ENCODE measurements around the gene METTL25. TPM values are rescaled to one million over a fixed set of nuclear protein-coding genes. Genes with fewer than 3 reads are reported as not detected.

The METTL25 gene
- total and polyA plus RNA-seq, 12 donors, result 2.0 to 17.4 (median 14.0) TPM

- TF ChIP-seq, protein P1, sequence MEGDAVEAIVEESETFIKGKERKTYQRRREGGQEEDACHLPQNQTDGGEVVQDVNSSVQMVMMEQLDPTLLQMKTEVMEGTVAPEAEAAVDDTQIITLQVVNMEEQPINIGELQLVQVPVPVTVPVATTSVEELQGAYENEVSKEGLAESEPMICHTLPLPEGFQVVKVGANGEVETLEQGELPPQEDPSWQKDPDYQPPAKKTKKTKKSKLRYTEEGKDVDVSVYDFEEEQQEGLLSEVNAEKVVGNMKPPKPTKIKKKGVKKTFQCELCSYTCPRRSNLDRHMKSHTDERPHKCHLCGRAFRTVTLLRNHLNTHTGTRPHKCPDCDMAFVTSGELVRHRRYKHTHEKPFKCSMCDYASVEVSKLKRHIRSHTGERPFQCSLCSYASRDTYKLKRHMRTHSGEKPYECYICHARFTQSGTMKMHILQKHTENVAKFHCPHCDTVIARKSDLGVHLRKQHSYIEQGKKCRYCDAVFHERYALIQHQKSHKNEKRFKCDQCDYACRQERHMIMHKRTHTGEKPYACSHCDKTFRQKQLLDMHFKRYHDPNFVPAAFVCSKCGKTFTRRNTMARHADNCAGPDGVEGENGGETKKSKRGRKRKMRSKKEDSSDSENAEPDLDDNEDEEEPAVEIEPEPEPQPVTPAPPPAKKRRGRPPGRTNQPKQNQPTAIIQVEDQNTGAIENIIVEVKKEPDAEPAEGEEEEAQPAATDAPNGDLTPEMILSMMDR (IDR thresholded peaks at IDR 0.05), result no peak
- Histone ChIP-seq H3K27me3 (no peaks in the 10 kb centered on the region), H3K36me3 (peaks cover 0 to 18% (median 0%) of the 10 kb centered on the region in 9 donors), H3K4me1 (no peaks in the 10 kb centered on the region), H3K4me3 (no peak overlapping the region), H3K9me3 (peaks cover 0 to 34% (median 10%) of the 10 kb centered on the region in 11 donors), H3K27ac (no peak overlapping the region)
- intact Hi-C loops (cut with DNase I), result no loop called here
- 92 to 98% methylated on average over 2 of the region's 2 CpGs for WGBS, 2 donors
- ATAC-seq (no peak), DNase-seq (no peak)
Observed at GRCh38 chr12:82481954-82482353, 123.6 kb downstream of the METTL25 start.

- Histone ChIP-seq H3K36me3 (no peaks in the 10 kb centered on the region), H3K27ac (no peak overlapping the region), H3K9me3 (peaks cover 0 to 46% (median 10%) of the 10 kb centered on the region in 11 donors), H3K4me3 (no peak overlapping the region), H3K27me3 (no peaks in the 10 kb centered on the region), H3K4me1 (no peaks in the 10 kb centered on the region)
- DNase-seq, result no peak
- TF ChIP-seq, protein P1 (IDR thresholded peaks at IDR 0.05), result no peak
- 82 to 92% methylated on average over 2 of the region's 2 CpGs for WGBS, 2 donors
- intact Hi-C loops (cut with DNase I), result no loop called here
- ATAC-seq, result no peak
Observed at GRCh38 chr12:82486524-82487235, 128.4 kb downstream of the METTL25 start.

- no peaks in the 10 kb centered on the region for H3K4me1 ChIP-seq
- TF ChIP-seq, protein P1 (IDR thresholded peaks at IDR 0.05), result no peak
- WGBS, 2 donors, result 54 to 57% methylated on average over 4 of the region's 4 CpGs
- no peak for ATAC-seq
- no peak overlapping the region for H3K4me3 ChIP-seq
- intact Hi-C loops (cut with DNase I), result no loop called here
- H3K27ac ChIP-seq, result no peak overlapping the region
- H3K9me3 ChIP-seq, result no peaks in the 10 kb centered on the region
- DNase-seq, result no peak
- no peaks in the 10 kb centered on the region for H3K27me3 ChIP-seq
- no peaks in the 10 kb centered on the region for H3K36me3 ChIP-seq
Observed at GRCh38 chr12:82504409-82504808, 146.1 kb downstream of the METTL25 start.

GRCh38 chr12:82505150-82505549, 146.8 kb downstream of the METTL25 start:
- Histone ChIP-seq H3K9me3 (no peaks in the 10 kb centered on the region), H3K27me3 (no peaks in the 10 kb centered on the region), H3K27ac (no peak overlapping the region), H3K4me3 (no peak overlapping the region), H3K4me1 (no peaks in the 10 kb centered on the region), H3K36me3 (no peaks in the 10 kb centered on the region)
- TF ChIP-seq, protein P1 (IDR thresholded peaks at IDR 0.05), result no peak
- 52 to 53% methylated on average over 3 of the region's 3 CpGs for WGBS, 2 donors
- DNase-seq (no peak), ATAC-seq (no peak)
- intact Hi-C loops (cut with DNase I), result no loop called here
